Measurements from ENCODE around the gene SOD1. TPM values are rescaled to one million over a fixed set of nuclear protein-coding genes. Genes with fewer than 3 reads are reported as not detected.

SOD1 gene
- total and polyA plus RNA-seq, 2 donors (not counting 3 experiments of a cell fraction or from before 2014, with no cell fraction given) = 198 to 268 TPM

GRCh38 chr21:31668651-31669491 lies 9.4 kb downstream of the SOD1 start:
- Histone ChIP-seq H3K4me1 (ENCODE audit: control insufficient read depth, extremely low read depth, insufficient read depth, low read length) (peaks cover 13% of the 10 kb centered on the region), H3K4me2 (ENCODE audit: insufficient read depth, low read length) (peak overlapping the region; percentile 43), H3K36me3 (ENCODE audit: control insufficient read depth in 2 of 2, extremely low read depth in 1 of 2, insufficient read depth in 2 of 2, low read length in 2 of 2) (peaks cover 5 to 13% of the 10 kb centered on the region in 2 experiments), H3K27ac (ENCODE audit: insufficient read depth, low read depth, low read length) (no peak overlapping the region), H3K79me2 (ENCODE audit: control insufficient read depth, insufficient read depth, low read length) (peaks cover 6% of the 10 kb centered on the region), H3K9me1 (replicated peaks; ENCODE audit: control insufficient read depth, extremely low read depth, insufficient read depth, low read length) (no peaks in the 10 kb centered on the region), H4K20me1 (replicated peaks; ENCODE audit: control insufficient read depth, extremely low read depth, insufficient read depth, low read length) (no peaks in the 10 kb centered on the region), H3K27me3 (ENCODE audit: control insufficient read depth in 2 of 2, insufficient read depth in 2 of 2, low read length in 2 of 2) (no peaks in the 10 kb centered on the region), H3K4me3 (replicated peaks in 1 of 3; ENCODE audit: insufficient read depth in 1 of 3, low read depth in 1 of 3, low read length in 3 of 3) (no peak overlapping the region), H3K9ac (replicated peaks; ENCODE audit: extremely low read depth, insufficient read depth, low read length) (no peak overlapping the region), H3K9me3 (replicated peaks; ENCODE audit: control insufficient read depth, insufficient read depth, low read length) (no peaks in the 10 kb centered on the region), H2AFZ (ENCODE audit: low read depth, low read length) (no peak overlapping the region)
- TF ChIP-seq EZH2 (IDR thresholded peaks at IDR 0.05; ENCODE audit: borderline replicate concordance, low read depth, low read length, severe bottlenecking) = no peak
- TF ChIP-seq POLR2A (IDR thresholded peaks at IDR 0.05; ENCODE audit: low read depth, low read length) = no peak
- no peak for TF ChIP-seq POLR2AphosphoS5 (IDR thresholded peaks at IDR 0.05; ENCODE audit: insufficient read depth, low read depth, low read length)
- TF ChIP-seq GATA2 (IDR thresholded peaks at IDR 0.05; ENCODE audit: insufficient read depth, insufficient read length, low read depth, low read length) = no peak
- TF ChIP-seq MYC (IDR thresholded peaks at IDR 0.05; ENCODE audit: low read depth, low read length) = no peak
- TF ChIP-seq, protein P1, sequence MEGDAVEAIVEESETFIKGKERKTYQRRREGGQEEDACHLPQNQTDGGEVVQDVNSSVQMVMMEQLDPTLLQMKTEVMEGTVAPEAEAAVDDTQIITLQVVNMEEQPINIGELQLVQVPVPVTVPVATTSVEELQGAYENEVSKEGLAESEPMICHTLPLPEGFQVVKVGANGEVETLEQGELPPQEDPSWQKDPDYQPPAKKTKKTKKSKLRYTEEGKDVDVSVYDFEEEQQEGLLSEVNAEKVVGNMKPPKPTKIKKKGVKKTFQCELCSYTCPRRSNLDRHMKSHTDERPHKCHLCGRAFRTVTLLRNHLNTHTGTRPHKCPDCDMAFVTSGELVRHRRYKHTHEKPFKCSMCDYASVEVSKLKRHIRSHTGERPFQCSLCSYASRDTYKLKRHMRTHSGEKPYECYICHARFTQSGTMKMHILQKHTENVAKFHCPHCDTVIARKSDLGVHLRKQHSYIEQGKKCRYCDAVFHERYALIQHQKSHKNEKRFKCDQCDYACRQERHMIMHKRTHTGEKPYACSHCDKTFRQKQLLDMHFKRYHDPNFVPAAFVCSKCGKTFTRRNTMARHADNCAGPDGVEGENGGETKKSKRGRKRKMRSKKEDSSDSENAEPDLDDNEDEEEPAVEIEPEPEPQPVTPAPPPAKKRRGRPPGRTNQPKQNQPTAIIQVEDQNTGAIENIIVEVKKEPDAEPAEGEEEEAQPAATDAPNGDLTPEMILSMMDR (IDR thresholded peaks at IDR 0.05; ENCODE audit: extremely low read depth in 1 of 2, insufficient read depth in 1 of 2, low read depth in 1 of 2, low read length in 2 of 2) = no peak
- TF ChIP-seq MAX (IDR thresholded peaks at IDR 0.05; ENCODE audit: insufficient read depth, insufficient read length) = no peak
- TF ChIP-seq JUN (IDR thresholded peaks at IDR 0.05; ENCODE audit: borderline replicate concordance, insufficient read depth, insufficient read length, low read depth) = no peak
- TF ChIP-seq FOS (IDR thresholded peaks at IDR 0.05; ENCODE audit: borderline replicate concordance, insufficient read depth, low read length) = no peak
- no peak for DNase-seq (ENCODE audit: low read depth, low spot score)
- POLR2A ChIA-PET = no interaction called here
- dilution Hi-C loops (cut with MboI; ENCODE audit: extremely low pct_ligation_motif_present, low sequenced_read_pairs) (no loop called here), intact Hi-C loops (cut with micrococcal nuclease) (no loop called here)
- FAIRE-seq = no peak
- no TSS peak for BruUV-seq (replicated peaks)
- CTCF ChIA-PET = interaction anchor here (0.9 kb wide), 1 partner anchor 45 kb away, joined by 3 read pairs; no protein-coding TSS in a partner anchor

Data from endothelial cell of umbilical vein (primary cell).